Medulla oblongata (tissue), 1 donor: ENCODE results near the gene SAMD11.
"Not testable (repeated sequence)": the region's sequence is repeated elsewhere in the genome, so short reads cannot be mapped to it uniquely, and the experiment has no call there.

Source experiments
- DNase-seq: peaks from one replicate; pipeline ENCODE4 v3.0.0-alpha.2; 2015; ENCODE audit errors: extremely low spot score

Gene SAMD11

DNA sequence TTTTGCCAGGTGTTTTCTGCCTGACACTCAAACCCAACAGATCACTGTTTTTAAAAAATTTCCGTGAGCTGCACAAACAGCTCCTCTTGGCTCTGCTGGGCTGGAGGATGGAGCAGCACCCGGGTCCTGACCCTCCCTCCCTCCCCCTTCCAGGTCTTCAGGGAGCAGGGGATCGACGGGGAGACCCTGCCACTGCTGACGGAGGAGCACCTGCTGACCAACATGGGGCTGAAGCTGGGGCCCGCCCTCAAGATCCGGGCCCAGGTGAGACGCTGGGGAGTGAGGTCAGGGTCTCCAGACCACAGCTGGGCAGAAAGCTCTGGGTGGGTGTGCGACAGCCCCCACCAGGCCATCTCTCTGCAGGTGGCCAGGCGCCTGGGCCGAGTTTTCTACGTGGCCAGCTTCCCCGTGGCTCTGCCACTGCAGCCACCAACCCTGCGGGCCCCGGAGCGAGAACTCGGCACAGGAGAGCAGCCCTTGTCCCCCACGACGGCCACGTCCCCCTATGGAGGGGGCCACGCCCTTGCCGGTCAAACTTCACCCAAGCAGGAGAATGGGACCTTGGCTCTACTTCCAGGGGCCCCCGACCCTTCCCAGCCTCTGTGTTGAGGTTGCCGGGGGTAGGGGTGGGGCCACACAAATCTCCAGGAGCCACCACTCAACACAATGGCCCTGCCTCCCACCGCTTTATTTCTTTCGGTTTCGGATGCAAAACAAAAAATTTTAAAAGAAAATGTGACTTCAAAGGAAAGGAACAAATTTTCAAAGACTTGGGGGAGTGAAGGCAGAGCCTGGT lies 20.0 kb downstream of the SAMD11 start:
- no peak for DNase-seq

DNA sequence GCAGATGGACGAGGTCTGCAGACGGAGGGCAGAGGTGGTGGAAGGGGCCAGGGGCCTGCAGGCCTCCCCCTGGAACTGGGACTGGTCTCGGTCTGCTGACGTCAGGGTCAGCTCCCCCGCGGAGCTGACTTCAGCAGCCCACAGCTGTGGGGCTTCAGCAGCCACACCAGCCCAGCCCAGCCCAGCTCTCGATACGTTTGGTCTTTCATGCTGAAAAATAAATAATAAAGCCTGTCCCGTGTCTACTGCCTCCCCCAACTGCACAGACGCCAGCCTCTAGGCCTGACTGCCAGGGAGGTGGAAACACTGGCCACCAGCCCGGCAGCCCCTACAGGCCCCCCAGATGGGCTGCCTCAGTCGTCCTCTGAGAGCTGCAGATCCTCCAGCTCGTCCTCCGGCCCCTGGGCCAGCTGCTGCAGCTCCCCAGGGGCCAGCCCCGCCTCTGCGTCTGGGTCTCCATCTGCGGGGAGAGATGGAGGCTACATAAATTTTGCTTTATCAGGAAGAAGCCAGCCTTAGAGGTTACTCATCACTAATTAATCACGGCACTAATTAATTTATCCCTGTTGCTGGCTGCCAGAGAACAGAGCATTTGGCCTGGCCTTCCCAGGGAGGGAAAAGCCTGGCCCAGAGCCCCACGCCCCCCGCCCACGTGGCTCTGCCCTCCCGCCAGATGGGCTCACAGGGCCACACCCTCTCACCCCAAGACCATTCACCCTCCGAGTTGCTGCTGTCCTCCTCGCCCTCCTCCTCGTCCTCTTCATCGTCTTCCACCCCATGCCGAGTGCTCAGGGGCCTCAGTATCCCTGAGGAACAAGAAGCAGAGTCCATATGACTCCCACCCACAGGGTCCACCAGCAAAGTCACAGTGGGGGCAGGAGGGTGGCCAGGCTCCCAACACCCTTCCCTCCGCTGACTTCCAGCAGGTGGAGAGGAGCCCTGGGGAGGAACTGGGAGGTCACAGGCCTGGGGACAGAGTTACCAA lies 20.9 kb downstream of the SAMD11 start:
- DNase-seq = no peak

DNA sequence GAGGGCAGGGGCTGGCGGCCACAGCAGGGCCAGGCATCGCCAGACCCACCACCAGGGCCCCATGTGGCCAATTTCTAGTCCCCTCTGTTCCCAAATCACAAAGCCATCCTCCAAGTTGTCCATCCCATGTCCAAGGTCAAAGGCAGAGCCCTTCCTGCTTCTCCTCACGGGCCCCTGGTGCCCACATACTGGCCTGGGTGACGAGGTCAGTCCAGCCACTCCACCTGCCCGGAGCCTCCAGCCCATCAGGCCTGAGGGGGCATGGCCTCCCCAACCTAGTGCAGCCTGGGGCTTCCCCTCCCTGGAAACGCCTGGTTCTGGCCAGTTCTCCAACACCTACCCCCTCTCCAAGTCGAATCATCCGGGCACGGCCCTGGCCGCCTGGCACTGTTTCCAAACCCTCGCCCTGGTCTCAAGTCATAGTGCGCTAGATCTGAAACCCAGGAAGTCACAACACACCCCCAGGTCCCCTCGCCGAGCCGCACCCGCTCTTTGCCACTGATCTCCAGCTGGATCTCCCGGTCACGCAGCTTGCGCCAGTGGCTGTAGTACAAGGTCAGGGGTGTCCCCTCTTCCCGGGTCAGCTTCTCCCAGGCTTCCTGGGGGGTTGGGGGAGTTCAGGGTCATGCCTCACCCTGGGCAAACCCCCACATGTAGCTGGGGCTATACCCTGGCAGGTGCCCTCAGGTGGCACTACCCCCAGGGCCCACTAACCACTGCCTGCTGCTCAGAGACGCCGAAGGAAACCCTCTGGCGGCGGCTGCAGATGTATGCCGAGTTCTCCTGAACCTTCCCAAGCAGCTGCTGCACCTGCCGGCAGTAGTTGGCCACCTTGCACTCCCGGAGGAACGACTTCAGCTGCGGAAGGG lies 22.2 kb downstream of the SAMD11 start:
- DNase-seq = no peak

DNA sequence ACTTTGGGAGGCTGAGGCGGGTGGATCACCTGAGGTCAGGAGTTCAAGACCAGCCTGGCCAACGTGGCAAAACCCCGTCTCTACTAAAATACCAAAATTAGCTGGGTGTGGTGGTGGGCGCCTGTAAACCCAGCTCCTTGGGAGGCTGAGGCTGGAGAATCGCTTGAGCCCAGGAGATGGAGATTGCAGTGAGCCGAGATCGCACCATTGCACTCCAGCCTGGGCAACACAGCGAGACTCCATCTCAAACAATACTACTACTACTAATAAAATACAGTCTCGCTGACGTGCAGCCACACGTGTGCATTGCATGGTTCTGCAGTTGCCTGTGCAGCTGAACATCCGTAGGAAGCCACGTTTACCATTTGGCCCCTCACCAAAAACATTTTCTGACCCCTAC lies 23.1 kb downstream of the SAMD11 start:
- DNase-seq = not testable (repeated sequence)

DNA sequence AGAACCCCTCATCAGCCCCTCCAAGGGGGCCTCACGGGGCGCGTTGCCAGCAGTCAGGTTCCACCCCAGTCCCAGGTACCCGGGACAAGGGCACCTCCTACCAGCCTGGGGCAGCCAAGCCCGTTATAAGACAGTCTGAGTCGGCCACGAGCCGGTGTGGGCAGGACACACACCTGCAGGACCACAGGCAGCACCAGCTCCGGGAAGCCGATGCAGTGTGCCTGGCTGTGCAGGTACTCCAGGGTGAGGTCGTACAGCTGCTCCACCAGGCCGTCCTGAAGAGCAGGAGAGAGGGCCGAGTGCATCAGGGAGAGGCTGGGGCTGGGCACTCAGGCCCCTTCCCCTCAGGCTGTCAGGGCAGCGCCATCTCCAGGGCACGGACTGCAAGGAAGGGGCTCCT lies 24.2 kb downstream of the SAMD11 start:
- DNase-seq = no peak

DNA sequence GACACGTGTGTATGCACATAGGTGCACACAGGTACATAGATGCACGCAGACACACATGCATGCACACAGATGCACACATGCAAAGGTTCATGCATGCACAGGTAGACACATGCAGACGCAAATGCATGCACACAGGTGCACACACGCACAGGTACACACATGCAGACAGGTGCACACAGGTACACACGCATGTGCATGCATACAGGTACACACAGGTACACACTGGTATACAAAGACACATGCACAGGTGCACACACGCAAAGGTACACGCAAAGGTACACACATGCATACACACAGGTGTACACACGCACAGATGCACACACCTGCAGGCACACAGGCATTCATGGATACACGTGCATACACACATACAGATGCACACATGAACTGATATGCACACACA lies 26.5 kb downstream of the SAMD11 start:
- DNase-seq = no peak

DNA sequence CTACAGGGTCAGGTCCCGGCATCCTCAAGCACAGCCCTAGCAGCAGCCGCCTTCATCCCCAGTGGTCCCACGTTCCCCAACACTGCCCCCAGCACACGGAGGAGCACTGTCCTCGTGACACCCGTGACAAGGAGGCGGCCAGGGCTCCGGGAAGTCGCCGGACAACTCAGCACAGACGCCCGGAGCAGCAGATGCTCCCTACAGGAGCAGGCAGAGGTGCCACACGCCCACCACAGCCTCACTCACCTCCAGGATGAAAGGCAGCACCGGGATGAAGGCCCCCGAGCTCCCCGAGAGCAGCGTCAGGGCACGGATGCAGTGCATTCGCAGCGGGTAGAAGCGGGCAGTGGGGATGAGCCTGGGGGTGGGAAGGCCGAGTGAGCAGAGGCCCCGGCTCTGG lies 27.2 kb downstream of the SAMD11 start:
- DNase-seq = no peak

DNA sequence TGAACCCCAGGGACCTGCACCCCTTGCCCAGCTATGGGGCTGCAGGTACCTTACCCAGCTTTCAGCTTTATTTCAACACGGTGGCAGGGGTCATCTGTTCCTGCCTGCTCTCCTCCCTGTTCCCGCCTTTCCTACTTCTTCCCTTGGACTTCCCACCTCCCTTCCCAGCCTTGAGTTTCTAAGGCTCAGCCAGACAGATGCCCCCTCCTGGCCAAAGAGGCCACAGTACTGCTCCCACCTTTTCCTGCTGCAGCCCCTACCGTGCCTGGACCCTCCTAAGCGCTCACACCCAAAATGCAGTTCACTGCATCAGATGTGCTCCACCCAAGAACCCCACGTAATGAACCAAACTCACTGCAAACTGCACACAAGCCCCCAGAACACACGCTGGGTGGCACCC lies 27.6 kb downstream of the SAMD11 start:
- no peak for DNase-seq

DNA sequence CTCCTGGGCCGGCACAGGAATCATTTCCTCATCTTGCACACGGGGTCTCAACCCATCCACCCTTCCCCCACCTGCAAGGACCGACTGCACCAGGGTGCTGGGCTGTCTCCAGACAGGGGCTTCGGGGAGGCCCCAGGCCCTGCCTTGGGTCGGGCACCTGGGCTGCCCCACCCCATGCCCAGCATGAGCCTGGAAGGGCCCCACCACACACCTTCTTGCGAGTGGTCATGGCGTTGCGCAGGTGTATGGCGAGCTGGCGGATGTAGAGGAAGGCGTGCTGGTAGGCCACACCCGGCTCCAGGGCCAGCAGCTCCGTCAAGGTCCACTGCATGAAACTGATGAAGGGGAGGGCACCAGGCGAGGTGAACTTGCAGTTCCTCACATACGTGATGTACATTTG lies 28.5 kb downstream of the SAMD11 start:
- no peak for DNase-seq

DNA sequence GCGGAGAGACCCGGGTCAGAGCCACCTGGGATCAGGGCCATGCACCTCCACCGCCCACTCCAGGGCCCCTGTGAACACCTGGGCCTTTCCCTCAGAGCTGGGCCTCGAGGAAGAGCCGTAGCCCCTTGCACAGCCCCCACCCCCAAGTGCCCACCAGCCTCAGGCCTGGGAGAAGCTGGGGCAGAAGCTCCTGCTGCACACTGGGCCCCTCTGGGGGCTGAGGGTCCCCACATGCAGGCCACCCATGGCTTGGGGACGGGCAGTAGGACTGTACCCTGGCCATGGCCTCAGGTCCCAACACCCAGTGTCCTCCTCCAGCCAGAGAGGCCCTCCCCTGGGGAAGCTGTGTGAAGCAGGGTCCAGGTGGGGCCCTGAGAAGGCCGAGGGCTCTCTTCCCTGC lies 28.9 kb downstream of the SAMD11 start:
- no peak for DNase-seq

DNA sequence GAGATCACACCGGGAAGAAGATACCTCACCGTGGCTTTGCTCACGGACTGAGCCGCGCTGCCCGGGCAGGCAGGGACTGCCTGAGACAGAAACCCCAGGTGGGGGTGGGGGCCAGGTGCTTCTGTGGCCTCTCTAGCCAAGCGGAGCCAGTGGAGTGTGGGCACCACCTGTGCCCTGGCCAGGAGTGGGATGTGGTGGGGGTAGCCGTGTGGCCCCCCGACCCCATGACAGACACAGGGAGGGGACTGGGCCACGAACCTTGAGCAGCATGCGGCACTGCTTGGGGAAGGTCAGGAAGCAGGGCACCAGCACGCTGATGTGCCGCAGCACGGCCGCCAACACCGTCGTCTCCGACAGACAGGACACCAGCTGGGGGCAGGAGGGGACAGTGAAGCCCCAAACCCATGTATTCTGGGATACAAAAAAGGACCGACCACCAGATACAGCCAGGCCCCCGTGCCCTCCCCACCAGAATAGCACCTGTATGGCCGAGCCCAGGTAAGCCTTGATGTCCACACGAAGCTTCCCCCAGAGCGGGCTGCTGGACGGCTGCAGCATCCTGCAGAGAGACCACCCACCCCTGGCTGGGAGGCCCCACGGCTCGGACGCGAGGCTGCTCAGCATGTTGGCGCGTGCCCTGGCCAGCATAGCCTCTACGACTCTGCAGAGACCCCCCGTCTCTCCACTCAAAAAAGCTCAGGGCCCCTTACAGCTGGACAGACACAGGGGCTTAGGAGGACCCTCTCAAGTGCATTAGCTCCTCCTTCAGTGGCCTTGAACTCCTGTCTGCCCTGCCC lies 30.0 kb downstream of the SAMD11 start:
- no peak for DNase-seq

DNA sequence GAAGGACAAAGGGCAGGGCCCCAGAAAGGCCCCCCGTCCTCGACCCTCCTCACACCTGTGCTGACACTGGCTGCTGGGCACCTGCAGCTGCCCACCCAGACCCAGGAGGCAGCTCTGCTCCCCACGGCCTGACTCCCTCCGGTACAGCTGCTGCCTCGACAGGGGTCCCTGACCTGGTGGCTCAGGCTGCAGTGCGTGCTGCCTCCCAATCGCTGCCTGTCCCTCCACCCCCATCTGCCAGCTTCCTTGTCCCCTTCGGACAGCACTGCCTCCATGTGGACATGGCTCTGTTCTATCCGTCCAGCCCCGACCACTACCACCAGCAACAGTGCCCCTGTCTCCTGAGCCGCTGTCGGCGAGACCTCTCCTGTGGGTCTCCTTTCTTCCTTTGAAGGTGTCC lies 31.2 kb downstream of the SAMD11 start:
- DNase-seq = no peak

DNA sequence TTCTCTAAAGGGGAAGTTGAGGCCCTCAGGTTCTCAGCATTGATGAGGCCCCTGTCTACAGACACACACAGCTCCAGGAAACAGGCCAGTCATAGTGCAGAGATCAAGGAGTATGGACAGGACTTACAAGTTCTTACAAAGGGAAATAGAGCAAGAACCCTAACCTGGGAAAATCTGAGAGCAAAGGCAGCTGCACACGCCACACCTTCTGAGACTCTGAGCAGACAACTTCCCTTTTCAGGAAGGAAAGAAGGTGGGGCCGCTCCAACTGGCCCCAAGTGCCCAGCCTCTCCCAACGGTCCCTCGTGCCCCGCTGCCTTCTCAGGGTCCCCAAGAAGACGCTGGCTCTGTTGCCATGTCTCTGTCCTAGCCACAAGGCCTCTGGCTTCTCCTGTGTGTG lies 31.8 kb downstream of the SAMD11 start:
- no peak for DNase-seq

DNA sequence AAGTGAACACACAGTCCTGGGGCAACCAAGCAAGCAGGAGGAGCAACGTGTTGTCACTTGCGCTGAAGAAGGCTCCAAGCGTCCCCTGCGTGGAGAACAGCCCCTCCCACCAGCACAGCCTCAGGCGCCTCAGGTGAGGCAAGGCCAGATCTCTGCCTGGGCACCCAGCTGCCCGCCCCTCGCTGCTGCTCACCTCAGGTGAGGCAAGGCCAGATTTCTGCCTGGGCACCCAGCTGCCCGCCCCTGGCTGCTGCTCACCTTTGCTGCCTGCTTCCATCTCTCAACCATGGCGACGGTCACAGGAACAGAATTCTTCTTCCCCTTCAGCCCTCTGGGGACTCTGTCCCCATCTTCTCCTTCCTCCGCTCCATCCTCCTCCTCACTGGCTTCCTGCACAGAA lies 32.9 kb downstream of the SAMD11 start:
- no peak for DNase-seq

DNA sequence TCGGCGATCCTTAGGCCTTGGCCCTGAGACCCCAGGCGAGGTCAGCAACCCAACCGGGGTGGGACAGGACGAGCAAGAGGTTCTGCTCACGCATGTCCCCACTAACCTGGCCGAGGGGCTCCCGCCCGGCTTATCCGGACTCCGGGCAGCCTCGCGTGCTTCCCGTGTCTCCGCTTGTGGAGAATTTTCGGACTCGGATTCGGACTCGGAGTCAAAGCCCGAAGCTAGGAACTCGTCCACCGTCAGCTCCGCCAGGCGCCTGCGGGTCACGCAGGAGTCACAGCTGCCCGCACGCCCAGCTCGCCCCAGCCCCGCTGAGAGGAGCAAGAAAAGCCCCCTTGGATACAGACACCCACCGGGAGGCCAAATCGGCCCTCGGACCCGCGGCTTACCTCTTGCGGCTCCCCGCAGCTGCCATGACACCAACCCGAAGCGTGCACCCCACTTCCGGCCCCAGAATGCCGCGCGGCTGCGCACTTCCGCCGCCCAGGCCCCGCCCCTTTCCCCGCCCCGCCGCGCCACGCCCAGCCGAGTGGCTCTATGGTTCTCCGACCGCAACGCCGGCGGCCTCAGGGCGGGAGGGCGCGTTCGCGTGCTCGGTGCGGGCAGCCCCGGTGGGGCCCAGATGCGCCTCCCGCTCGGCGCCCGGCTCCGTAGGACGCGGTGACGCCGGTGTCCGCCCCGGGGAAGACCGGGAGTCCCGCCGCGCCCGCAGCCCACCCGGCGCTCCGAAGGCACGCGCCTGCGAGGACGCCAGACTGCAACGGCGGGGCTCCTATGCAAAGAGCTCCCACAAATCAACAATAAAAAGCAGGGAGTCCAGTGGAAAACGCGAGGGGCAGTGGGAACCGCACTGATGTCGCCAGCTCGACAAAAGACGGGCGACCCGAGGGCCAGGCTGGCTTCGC lies 35.4 kb downstream of the SAMD11 start, which contains the start of gene NOC2L:
TSS of gene NOC2L (minus strand) at position 434 of the 908 bp plus-strand sequence. CDS start at position 418, 16 bp downstream.
- peak; percentile 87 for DNase-seq

DNA sequence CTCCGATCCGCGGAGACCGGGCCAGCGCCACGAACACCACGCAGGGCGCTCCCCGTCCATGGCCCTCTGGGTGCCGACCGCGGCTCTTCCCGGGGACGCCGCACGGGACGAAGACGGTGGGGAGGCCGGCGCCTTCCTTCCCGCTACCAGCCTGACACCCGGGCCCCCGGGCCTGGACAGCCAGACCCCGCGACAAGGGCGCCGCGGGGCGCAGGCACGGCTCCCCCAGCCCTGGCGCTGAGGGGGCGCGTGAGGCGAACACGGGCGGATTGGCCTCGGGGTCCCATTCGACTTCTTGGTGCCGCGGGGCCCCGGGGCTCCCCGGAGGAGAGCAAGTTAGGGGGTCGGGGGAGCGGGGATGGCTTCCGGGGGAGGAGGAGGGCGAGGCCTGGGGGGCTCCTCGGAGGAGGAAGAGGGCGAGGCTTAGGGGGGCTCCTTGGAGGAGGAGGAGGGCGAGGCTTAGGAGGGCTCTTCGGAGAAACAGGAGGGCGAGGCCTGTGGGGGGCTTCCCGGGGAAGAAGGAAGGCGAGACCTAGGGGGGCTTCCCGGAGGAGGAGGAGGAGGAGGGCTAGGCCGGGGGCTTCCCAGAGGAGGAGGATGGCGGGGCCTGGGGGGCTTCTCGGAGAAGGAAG lies 36.1 kb downstream of the SAMD11 start:
- DNase-seq = no peak

DNA sequence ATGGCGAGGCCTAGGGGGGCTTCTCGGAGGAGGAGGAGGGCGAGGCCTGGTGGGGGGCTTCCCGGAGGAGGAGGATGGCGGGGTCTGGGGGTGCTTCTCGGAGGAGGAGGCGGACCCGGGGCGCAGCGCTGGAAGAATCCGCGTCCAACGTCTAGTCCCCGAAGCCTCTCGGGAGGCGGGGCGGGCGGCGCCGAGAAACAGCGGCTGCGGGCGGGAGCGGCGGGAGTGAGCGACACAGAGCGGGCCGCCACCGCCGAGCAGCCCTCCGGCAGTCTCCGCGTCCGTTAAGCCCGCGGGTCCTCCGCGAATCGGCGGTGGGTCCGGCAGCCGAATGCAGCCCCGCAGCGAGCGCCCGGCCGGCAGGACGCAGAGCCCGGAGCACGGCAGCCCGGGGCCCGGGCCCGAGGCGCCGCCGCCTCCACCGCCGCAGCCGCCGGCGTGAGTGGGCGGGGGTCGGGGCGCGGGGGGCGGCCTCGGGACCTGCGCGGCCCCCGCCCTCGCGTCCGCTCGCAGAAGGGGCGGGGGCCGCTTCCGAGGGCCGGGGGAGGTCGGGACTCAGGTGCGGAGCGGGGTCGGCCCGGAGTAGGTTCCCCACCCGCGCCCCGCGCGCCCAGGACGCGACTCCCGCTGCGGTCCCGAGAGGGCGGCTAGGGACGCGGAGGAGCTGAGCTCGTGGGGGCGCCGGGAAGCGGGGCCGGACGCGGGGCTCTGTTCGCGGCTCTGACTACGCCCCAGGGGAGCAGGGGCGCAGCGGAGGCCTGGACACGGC lies 36.8 kb downstream of the SAMD11 start, which contains the start of gene KLHL17:
TSS of gene KLHL17 (plus strand) at position 222 of the 769 bp plus-strand sequence. CDS start at position 332, 110 bp downstream.
- DNase-seq = peak; percentile 57

DNA sequence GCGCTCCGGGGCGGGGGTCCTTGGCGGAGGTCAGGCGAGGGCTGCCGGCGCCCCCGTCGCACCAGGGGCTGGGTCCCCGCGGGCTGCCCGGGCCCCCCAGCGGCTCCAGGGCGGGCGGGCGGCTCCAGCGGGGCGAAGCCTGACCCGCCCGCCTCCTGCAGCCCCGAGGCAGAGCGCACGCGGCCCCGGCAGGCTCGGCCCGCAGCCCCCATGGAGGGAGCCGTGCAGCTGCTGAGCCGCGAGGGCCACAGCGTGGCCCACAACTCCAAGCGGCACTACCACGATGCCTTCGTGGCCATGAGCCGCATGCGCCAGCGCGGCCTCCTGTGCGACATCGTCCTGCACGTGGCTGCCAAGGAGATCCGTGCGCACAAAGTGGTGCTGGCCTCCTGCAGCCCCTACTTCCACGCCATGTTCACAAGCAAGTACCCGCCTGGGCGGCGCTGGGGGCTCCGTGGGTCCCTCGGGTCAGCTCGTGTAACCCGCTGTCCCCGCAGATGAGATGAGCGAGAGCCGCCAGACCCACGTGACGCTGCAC lies 37.5 kb downstream of the SAMD11 start:
- DNase-seq = no peak
